ENCODE results near the gene BTBD2. TPM values are rescaled to one million over a fixed set of nuclear protein-coding genes. Genes with fewer than 3 reads are reported as not detected.

BTBD2 gene
- total and polyA plus RNA-seq, 10 of the 15 experiments (the other 5 are each of a cell fraction or from before 2014, with no cell fraction given) = 0.13 to 66.2 (median 10.4) TPM

GRCh38 chr19:2057484-2058469 is 42.3 kb upstream of the BTBD2 start:
- Histone ChIP-seq H3K4me3 (no peak overlapping the region), H3K4me1 (ENCODE audit: control insufficient read depth, insufficient read depth, low read length) (peaks cover 51% of the 10 kb centered on the region), H3K9me3 (replicated peaks; ENCODE audit: control insufficient read depth, insufficient read depth, low read length) (no peaks in the 10 kb centered on the region), H3K9ac (ENCODE audit: control insufficient read depth, insufficient read depth, low read length) (no peak overlapping the region), H4K20me1 (ENCODE audit: control insufficient read depth, insufficient read depth) (no peaks in the 10 kb centered on the region), H2AFZ (ENCODE audit: control insufficient read depth, low read depth, low read length) (no peak overlapping the region), H3K4me2 (ENCODE audit: control insufficient read depth, insufficient read depth) (no peak overlapping the region), H3K79me2 (ENCODE audit: control insufficient read depth, insufficient read depth, low read length) (peaks cover 21% of the 10 kb centered on the region), H3K36me3 (ENCODE audit: control insufficient read depth in 2 of 2, insufficient read depth in 2 of 2, low read length in 1 of 2) (no peaks in the 10 kb centered on the region), H3K27me3 (replicated peaks in 1 of 2; ENCODE audit: control insufficient read depth in 2 of 2, insufficient read depth in 2 of 2, low read length in 1 of 2) (no peaks in the 10 kb centered on the region), H3K27ac (ENCODE audit: control insufficient read depth, insufficient read depth) (no peak overlapping the region)
- WGBS (ENCODE audit: insufficient coverage, insufficient replicate concordance, low lambda C conversion rate, missing lambda C conversion rate) = 74% methylated on average over 22 of the region's 23 CpGs
- FAIRE-seq (no peak), DNase-seq (ENCODE audit: low read depth, low spot score) (no peak), ATAC-seq (no peak)
- BruUV-seq (replicated peaks) = no TSS peak
- SMC1A ChIA-PET (ENCODE audit: uncharacterized antibody, unreplicated experiment) = no interaction called here
- intact Hi-C loops (cut with micrococcal nuclease; ENCODE audit: unreplicated experiment) (no loop called here), in situ Hi-C loops (cut with MboI) (no loop called here)
- TF ChIP-seq, protein P1, sequence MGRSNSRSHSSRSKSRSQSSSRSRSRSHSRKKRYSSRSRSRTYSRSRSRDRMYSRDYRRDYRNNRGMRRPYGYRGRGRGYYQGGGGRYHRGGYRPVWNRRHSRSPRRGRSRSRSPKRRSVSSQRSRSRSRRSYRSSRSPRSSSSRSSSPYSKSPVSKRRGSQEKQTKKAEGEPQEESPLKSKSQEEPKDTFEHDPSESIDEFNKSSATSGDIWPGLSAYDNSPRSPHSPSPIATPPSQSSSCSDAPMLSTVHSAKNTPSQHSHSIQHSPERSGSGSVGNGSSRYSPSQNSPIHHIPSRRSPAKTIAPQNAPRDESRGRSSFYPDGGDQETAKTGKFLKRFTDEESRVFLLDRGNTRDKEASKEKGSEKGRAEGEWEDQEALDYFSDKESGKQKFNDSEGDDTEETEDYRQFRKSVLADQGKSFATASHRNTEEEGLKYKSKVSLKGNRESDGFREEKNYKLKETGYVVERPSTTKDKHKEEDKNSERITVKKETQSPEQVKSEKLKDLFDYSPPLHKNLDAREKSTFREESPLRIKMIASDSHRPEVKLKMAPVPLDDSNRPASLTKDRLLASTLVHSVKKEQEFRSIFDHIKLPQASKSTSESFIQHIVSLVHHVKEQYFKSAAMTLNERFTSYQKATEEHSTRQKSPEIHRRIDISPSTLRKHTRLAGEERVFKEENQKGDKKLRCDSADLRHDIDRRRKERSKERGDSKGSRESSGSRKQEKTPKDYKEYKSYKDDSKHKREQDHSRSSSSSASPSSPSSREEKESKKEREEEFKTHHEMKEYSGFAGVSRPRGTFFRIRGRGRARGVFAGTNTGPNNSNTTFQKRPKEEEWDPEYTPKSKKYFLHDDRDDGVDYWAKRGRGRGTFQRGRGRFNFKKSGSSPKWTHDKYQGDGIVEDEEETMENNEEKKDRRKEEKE (IDR thresholded peaks at IDR 0.05) = no peak
- no peak for TF ChIP-seq NFIC (IDR thresholded peaks at IDR 0.05; ENCODE audit: low read depth, low read length)
- no peak for TF ChIP-seq MEF2A (IDR thresholded peaks at IDR 0.05; ENCODE audit: insufficient read depth, low read depth, low read length)
- TF ChIP-seq NR2F1 (conservative IDR thresholded peaks at IDR 0.05) = peak; percentile 34; the same call in 1 of the 2 replicates
- TF ChIP-seq YBX1 (IDR thresholded peaks at IDR 0.05) = no peak
- TF ChIP-seq, protein P2, sequence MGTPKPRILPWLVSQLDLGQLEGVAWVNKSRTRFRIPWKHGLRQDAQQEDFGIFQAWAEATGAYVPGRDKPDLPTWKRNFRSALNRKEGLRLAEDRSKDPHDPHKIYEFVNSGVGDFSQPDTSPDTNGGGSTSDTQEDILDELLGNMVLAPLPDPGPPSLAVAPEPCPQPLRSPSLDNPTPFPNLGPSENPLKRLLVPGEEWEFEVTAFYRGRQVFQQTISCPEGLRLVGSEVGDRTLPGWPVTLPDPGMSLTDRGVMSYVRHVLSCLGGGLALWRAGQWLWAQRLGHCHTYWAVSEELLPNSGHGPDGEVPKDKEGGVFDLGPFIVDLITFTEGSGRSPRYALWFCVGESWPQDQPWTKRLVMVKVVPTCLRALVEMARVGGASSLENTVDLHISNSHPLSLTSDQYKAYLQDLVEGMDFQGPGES (IDR thresholded peaks at IDR 0.05) = no peak
- TF ChIP-seq JUND (IDR thresholded peaks at IDR 0.05; ENCODE audit: low read depth, low read length) = no peak
- RAD21 ChIA-PET (ENCODE audit: unreplicated experiment) = no interaction called here
- CTCF ChIA-PET = interaction anchor here (1.0 to 1.4 kb wide), 2 partner anchors 30 to 39 kb away, joined by 3 to 4 read pairs; no protein-coding TSS in a partner anchor
- POLR2A ChIA-PET = interaction anchor here (0.5 to 1.5 kb wide), 4 partner anchors 16 to 396 kb away, joined by 3 to 7 read pairs (median 4); no protein-coding TSS in a partner anchor
